Adrenal gland (tissue), 5 donors: ENCODE results near the gene IRAK3.

Experiments
- CTCF ChIP-seq, 6 experiments: fragments of 450-650 bp in 4 of 6; fragments of 200-600 bp in 2 of 6; sonication (generic) in 1 of 6; IDR thresholded peaks; 1 replicate in 5 of 6; 2 replicates in 1 of 6; pipeline versions ENCODE4 v1.5.1 to v1.8.0; 2016 to 2021; ENCODE audit warnings: antibody characterized with exemption in 6 of 6, mild to moderate bottlenecking in 2 of 6, moderate library complexity in 1 of 6
- POLR2A ChIP-seq, 2 donors: fragments of 450-650 bp; IDR thresholded peaks; one replicate each; pipeline ENCODE4 v1.6.1; 2017; ENCODE audit warnings: antibody characterized with exemption in 2 of 2, mild to moderate bottlenecking in 2 of 2, moderate library complexity in 1 of 2
- donor health status: DM: no; HTN: no; CAD: no.

GRCh38 chr12:66203820-66204219 is 14.8 kb downstream of the IRAK3 start:
- no peak for TF ChIP-seq CTCF (IDR thresholded peaks at IDR 0.05)
- no peak for TF ChIP-seq POLR2A (IDR thresholded peaks at IDR 0.05)
